Measurements from ENCODE around the gene FLYWCH1. TPM values are rescaled to one million over a fixed set of nuclear protein-coding genes. Genes with fewer than 3 reads are reported as not detected.

The FLYWCH1 gene
- total and polyA plus RNA-seq, 9 of the 15 experiments (the other 6 are each of a cell fraction or from before 2014, with no cell fraction given), result 0.18 to 33.6 (median 11.3) TPM

- no peak for TF ChIP-seq CTCF (IDR thresholded peaks at IDR 0.05 in 2 of 3, conservative IDR thresholded peaks at IDR 0.05 in 1 of 3; ENCODE audit: insufficient read depth in 2 of 3, low read depth in 1 of 3, low read length in 3 of 3)
- TF ChIP-seq HNRNPL (IDR thresholded peaks at IDR 0.05; ENCODE audit: low read depth, low read length), result no peak
- TF ChIP-seq, protein P1, sequence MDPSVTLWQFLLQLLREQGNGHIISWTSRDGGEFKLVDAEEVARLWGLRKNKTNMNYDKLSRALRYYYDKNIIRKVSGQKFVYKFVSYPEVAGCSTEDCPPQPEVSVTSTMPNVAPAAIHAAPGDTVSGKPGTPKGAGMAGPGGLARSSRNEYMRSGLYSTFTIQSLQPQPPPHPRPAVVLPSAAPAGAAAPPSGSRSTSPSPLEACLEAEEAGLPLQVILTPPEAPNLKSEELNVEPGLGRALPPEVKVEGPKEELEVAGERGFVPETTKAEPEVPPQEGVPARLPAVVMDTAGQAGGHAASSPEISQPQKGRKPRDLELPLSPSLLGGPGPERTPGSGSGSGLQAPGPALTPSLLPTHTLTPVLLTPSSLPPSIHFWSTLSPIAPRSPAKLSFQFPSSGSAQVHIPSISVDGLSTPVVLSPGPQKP (CRISPR knock-in tag; IDR thresholded peaks at IDR 0.05), result no peak
- TF ChIP-seq ZNF384 (IDR thresholded peaks at IDR 0.05; ENCODE audit: low read depth, low read length), result no peak
- no peak for TF ChIP-seq MED1 (CRISPR knock-in tag; IDR thresholded peaks at IDR 0.05; ENCODE audit: borderline replicate concordance)
- TF ChIP-seq KLF16 (IDR thresholded peaks at IDR 0.05), result no peak
- no peak for TF ChIP-seq RAD51 (IDR thresholded peaks at IDR 0.05; ENCODE audit: borderline replicate concordance, low read depth)
- no peak for TF ChIP-seq COPS2 (conservative IDR thresholded peaks at IDR 0.05)
- 0 out of 2 replicates have a peak, but pooled peaks have one; percentile 39 for TF ChIP-seq ELF4 (CRISPR knock-in tag; IDR thresholded peaks at IDR 0.05)
- TF ChIP-seq RBM34 (IDR thresholded peaks at IDR 0.05; ENCODE audit: borderline replicate concordance, insufficient read depth, low read length), result no peak
- no peak for TF ChIP-seq RBBP5 (IDR thresholded peaks at IDR 0.05; ENCODE audit: borderline replicate concordance, insufficient read depth, low read length, poor library complexity, severe bottlenecking)
- TF ChIP-seq CBX1 (IDR thresholded peaks at IDR 0.05; ENCODE audit: low read depth), result no peak
- no peak for TF ChIP-seq KLF1 (tag; IDR thresholded peaks at IDR 0.05)
- TF ChIP-seq ZNF436 (CRISPR knock-in tag; IDR thresholded peaks at IDR 0.05), result no peak
- TF ChIP-seq UBTF (IDR thresholded peaks at IDR 0.05; ENCODE audit: borderline replicate concordance in 1 of 2, low read depth in 2 of 2, low read length in 2 of 2), result 0 out of 4 replicates have a peak, but pooled peaks of 1 of the 2 experiments have one; percentile 21
- no peak for TF ChIP-seq ERF (CRISPR knock-in tag; IDR thresholded peaks at IDR 0.05)
- TF ChIP-seq TFAM (CRISPR knock-in tag; conservative IDR thresholded peaks at IDR 0.05), result no peak
- no peak for TF ChIP-seq ZNF699 (CRISPR knock-in tag; IDR thresholded peaks at IDR 0.05; ENCODE audit: insufficient replicate concordance)
- TF ChIP-seq ZBTB43 (CRISPR knock-in tag; IDR thresholded peaks at IDR 0.05), result peak; percentile 25; the same call in 1 of the 2 replicates
- TF ChIP-seq NEUROD1 (IDR thresholded peaks at IDR 0.05; ENCODE audit: borderline replicate concordance, low read depth, low read length, partially characterized antibody), result no peak
- TF ChIP-seq SNRNP70 (optimal IDR thresholded peaks at IDR 0.05; ENCODE audit: low read depth, low read length), result no peak
- TF ChIP-seq RCOR1 (IDR thresholded peaks at IDR 0.05; ENCODE audit: borderline replicate concordance in 1 of 2, low read depth in 2 of 2, low read length in 2 of 2), result no peak
These were observed 68.0 kb downstream of the FLYWCH1 start (continued) for GRCh38 chr16:2979669-2980226.

Data from K562 (cell line).